ENCODE data around the gene CALN1.

CALN1 gene

GRCh38 chr7:71864130-71864529 is 548.0 kb downstream of the CALN1 start:
- Histone ChIP-seq H3K4me1 (ENCODE audit: insufficient read depth, low read length, severe bottlenecking) (no peaks in the 10 kb centered on the region), H3K9me2 (ENCODE audit: low read depth, low read length) (no peaks in the 10 kb centered on the region), H2AFZ (ENCODE audit: low read length) (no peak overlapping the region), H3K4me2 (ENCODE audit: low read length) (no peak overlapping the region), H3K9ac (ENCODE audit: low read length) (no peak overlapping the region), H3F3A (ENCODE audit: insufficient read depth, low read length) (no peaks in the 10 kb centered on the region), H3K4me3 (ENCODE audit: low read depth, low read length, poor library complexity, severe bottlenecking) (no peak overlapping the region), H3K36me3 (ENCODE audit: insufficient read depth, low read length) (no peaks in the 10 kb centered on the region), H4K20me1 (ENCODE audit: insufficient read depth, low read length) (no peaks in the 10 kb centered on the region), H3K27ac (ENCODE audit: low read depth, low read length, poor library complexity, severe bottlenecking) (no peak overlapping the region), H3K27me3 (ENCODE audit: insufficient read depth, low read length) (no peaks in the 10 kb centered on the region), H3K9me3 (ENCODE audit: low read length) (no peaks in the 10 kb centered on the region), H3K79me2 (ENCODE audit: insufficient read depth, low read length) (no peaks in the 10 kb centered on the region)
- no peak for TF ChIP-seq CTCF (IDR thresholded peaks at IDR 0.05; ENCODE audit: low read length)
- TF ChIP-seq EZH2 (IDR thresholded peaks at IDR 0.05; ENCODE audit: borderline replicate concordance, low read length), result no peak

GRCh38 chr7:71860572-71860971 is 551.6 kb downstream of the CALN1 start:
- no peak for TF ChIP-seq CTCF (IDR thresholded peaks at IDR 0.05; ENCODE audit: low read length)
- TF ChIP-seq EZH2 (IDR thresholded peaks at IDR 0.05; ENCODE audit: borderline replicate concordance, low read length), result no peak
- H3K9me3 ChIP-seq (ENCODE audit: low read length), result no peaks in the 10 kb centered on the region
- H3K9ac ChIP-seq (ENCODE audit: low read length), result no peak overlapping the region
- H3K27ac ChIP-seq (ENCODE audit: low read depth, low read length, poor library complexity, severe bottlenecking), result no peak overlapping the region
- no peaks in the 10 kb centered on the region for H4K20me1 ChIP-seq (ENCODE audit: insufficient read depth, low read length)
- H3K4me1 ChIP-seq (ENCODE audit: insufficient read depth, low read length, severe bottlenecking), result no peaks in the 10 kb centered on the region
- no peak overlapping the region for H3K4me3 ChIP-seq (ENCODE audit: low read depth, low read length, poor library complexity, severe bottlenecking)
- H3F3A ChIP-seq (ENCODE audit: insufficient read depth, low read length), result no peaks in the 10 kb centered on the region
- no peaks in the 10 kb centered on the region for H3K79me2 ChIP-seq (ENCODE audit: insufficient read depth, low read length)
- no peaks in the 10 kb centered on the region for H3K36me3 ChIP-seq (ENCODE audit: insufficient read depth, low read length)
- no peak overlapping the region for H2AFZ ChIP-seq (ENCODE audit: low read length)
- no peak overlapping the region for H3K4me2 ChIP-seq (ENCODE audit: low read length)
- no peaks in the 10 kb centered on the region for H3K27me3 ChIP-seq (ENCODE audit: insufficient read depth, low read length)
- no peaks in the 10 kb centered on the region for H3K9me2 ChIP-seq (ENCODE audit: low read depth, low read length)

- Histone ChIP-seq H3K36me3 (ENCODE audit: insufficient read depth, low read length) (no peaks in the 10 kb centered on the region), H3F3A (ENCODE audit: insufficient read depth, low read length) (no peaks in the 10 kb centered on the region), H4K20me1 (ENCODE audit: insufficient read depth, low read length) (no peaks in the 10 kb centered on the region), H3K9ac (ENCODE audit: low read length) (no peak overlapping the region), H3K79me2 (ENCODE audit: insufficient read depth, low read length) (no peaks in the 10 kb centered on the region), H3K27ac (ENCODE audit: low read depth, low read length, poor library complexity, severe bottlenecking) (no peak overlapping the region), H3K4me2 (ENCODE audit: low read length) (no peak overlapping the region), H3K9me3 (ENCODE audit: low read length) (no peaks in the 10 kb centered on the region), H2AFZ (ENCODE audit: low read length) (no peak overlapping the region), H3K4me3 (ENCODE audit: low read depth, low read length, poor library complexity, severe bottlenecking) (no peak overlapping the region), H3K27me3 (ENCODE audit: insufficient read depth, low read length) (no peaks in the 10 kb centered on the region), H3K9me2 (ENCODE audit: low read depth, low read length) (no peaks in the 10 kb centered on the region), H3K4me1 (ENCODE audit: insufficient read depth, low read length, severe bottlenecking) (no peaks in the 10 kb centered on the region)
- TF ChIP-seq EZH2 (IDR thresholded peaks at IDR 0.05; ENCODE audit: borderline replicate concordance, low read length) (no peak), CTCF (IDR thresholded peaks at IDR 0.05; ENCODE audit: low read length) (no peak)
Observed at GRCh38 chr7:71857338-71857737, 554.8 kb downstream of the CALN1 start.
